Right forelimb (tissue), 1 donor: ENCODE measurements around the gene VAV2.

ENCODE experiments used
- DNase-seq: peaks from one replicate; pipeline ENCODE4 v3.0.0-alpha.2; 2018

VAV2 gene

GRCh38 chr9:133716564-133717112, 275.5 kb downstream of the VAV2 start:
- DNase-seq: peak; percentile 57

- DNase-seq: peak; percentile 48
Measured at GRCh38 chr9:133715866-133716563, 276.1 kb downstream of the VAV2 start.

- DNase-seq: peak; percentile 46
Measured at GRCh38 chr9:133715295-133715865, 276.7 kb downstream of the VAV2 start.

DNA sequence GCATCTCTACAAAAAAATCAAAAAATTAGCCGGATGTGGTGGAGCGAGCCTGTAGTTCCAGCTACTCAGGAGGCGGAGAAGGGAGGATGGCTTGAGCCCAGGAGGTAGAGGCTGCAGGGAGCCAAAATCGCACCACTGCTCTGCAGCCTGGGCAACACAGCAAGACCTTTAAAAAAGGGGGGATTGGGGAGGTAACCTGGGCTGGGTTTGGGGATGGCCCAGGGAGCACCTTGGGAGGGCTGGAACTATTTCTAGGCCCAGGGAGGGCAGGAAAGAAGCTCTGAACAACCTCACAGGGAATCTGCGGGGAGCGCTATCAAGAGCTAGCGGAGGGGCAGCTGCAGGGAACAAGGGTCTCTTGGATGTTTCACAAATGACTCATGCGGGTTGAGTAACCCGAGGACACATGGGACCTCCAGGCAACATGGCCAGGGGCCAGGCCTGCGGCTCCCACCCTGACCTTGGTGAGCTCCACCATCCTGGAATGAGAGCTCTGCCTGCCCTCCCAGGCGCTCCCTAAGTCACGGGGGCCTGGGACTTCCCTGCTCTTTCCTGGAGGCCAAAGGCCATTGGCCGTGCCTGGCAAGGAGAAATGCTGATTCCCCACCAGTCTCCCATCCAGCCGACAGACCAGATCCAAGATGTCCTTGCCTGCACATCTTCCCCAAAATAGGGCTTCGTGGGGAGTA, 277.4 kb downstream of the VAV2 start:
- DNase-seq: peak; percentile 43

DNA sequence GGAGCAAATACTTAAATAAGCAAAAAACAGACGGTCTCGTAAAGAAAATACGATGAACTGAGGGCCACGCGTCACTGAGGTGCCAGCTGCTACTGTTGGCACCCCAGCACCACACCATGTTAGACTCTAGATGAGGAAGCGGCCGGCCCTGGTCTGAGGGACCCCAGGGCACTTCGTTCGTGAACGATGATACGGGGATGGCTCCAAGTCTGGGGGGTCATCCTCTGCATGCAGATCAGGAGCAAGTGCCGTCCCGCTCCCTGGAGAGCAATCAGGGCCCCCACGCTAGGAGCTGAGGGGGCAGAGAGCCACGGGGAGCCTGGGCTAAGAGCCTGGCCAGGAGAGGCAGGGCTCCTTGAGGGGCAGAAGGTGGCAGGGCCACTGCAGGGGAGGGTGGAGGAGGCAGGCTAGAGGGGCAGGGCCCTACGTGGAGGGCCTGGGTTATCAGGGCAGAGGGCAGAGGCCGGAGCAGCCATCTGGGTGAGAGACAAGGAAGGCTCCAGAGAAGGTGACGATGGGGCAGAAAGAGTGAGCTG, 278.1 kb downstream of the VAV2 start:
- no peak for DNase-seq

DNA sequence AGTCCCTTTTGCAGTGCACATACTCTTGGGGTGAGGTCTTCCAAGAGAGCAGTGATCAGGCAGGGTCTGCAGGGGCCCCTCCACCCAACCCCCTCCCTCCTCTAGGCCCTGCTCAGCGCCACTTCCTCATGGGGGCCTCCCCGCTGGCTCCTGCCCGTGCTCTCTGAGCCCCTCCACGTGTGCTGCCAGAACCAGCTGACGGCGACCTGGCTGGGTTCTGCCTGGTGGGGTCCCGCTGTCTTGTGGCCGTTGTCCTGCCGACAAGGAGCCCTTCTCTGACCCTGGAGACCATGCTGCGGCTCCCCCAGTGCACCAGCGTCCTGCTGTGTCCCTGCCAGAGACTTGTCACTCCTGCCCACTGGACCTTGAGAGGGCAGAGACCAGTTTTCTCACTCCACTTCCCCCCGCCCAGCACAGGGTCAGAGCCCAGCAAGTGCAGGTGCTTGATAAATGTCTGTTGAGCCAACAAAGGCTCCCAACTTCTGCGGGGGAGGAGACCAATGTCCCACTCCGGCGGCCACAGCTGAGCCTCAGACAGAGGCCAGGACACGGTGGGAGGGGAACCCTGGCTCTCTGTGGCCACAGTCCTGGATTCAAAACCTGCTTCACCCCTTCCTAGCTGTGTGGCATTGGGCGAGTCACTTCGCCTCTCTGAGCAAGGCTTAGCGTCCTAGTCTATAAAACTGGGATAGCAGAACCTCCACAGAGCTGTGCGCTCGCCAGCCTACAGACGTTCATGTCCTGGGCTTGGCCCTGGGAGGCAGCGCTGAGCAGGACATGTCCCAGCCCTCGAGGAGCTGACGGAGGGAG, 278.8 kb downstream of the VAV2 start:
- DNase-seq: no peak

GRCh38 chr9:133712221-133713100, 279.7 kb downstream of the VAV2 start:
- DNase-seq: peak; percentile 39
